Gastroesophageal sphincter (tissue), 3 donors: ENCODE data around the gene BMAL1.

Source experiments
- EP300 ChIP-seq: sonication (generic); formaldehyde crosslinking; IDR thresholded peaks from one replicate; pipeline ENCODE4 v1.6.1; 2017; ENCODE audit warnings: antibody characterized with exemption, mild to moderate bottlenecking
- POLR2AphosphoS5 ChIP-seq: sonication (generic); formaldehyde crosslinking; IDR thresholded peaks from one replicate; pipeline ENCODE4 v1.6.1; 2017; ENCODE audit warnings: antibody characterized with exemption
- TF ChIP-seq, protein P1 (sequence below), 4 experiments: fragments of 200-600 bp in 2 of 4; fragments of 450-650 bp in 2 of 4; sonication (generic) in 1 of 4; IDR thresholded peaks; one replicate each; pipeline ENCODE4 v1.5.1; 2017 to 2019; ENCODE audit warnings: antibody characterized with exemption in 4 of 4, mild to moderate bottlenecking in 2 of 4, moderate library complexity in 2 of 4

DNA sequence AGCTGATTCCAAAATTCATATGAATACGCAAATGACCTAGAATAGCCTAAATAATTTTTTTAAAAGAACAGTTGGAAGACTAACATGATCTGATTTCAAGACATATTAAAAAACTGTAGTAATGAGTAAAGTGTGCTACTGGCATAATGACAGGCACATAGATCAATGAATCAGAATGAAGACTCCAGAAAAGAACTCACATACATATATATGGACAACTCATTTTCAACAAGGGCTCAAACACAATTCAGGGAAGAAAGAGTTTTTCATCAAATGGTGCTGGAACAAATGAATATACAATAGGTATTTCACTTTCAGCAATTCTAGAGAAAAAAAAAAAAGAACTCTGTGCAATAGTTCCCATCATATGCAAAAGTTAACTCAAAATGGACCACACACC is 151.7 kb downstream of the BMAL1 start:
- TF ChIP-seq, protein P1, sequence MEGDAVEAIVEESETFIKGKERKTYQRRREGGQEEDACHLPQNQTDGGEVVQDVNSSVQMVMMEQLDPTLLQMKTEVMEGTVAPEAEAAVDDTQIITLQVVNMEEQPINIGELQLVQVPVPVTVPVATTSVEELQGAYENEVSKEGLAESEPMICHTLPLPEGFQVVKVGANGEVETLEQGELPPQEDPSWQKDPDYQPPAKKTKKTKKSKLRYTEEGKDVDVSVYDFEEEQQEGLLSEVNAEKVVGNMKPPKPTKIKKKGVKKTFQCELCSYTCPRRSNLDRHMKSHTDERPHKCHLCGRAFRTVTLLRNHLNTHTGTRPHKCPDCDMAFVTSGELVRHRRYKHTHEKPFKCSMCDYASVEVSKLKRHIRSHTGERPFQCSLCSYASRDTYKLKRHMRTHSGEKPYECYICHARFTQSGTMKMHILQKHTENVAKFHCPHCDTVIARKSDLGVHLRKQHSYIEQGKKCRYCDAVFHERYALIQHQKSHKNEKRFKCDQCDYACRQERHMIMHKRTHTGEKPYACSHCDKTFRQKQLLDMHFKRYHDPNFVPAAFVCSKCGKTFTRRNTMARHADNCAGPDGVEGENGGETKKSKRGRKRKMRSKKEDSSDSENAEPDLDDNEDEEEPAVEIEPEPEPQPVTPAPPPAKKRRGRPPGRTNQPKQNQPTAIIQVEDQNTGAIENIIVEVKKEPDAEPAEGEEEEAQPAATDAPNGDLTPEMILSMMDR (IDR thresholded peaks at IDR 0.05) = no peak
- TF ChIP-seq POLR2AphosphoS5 (no peak), EP300 (no peak)
